NCI-H187 treated with DMSO at 0.1 percent for 48 hours (cell line): ENCODE measurements around the gene TKTL1.
"Not testable (repeated sequence)": the region's sequence is repeated elsewhere in the genome, so short reads cannot be mapped to it uniquely, and the experiment has no call there.

Experiments
- DNase-seq: peaks from one replicate; lab custom pipeline; 2025; lab: John Stamatoyannopoulos, UW

Gene TKTL1, protein sequence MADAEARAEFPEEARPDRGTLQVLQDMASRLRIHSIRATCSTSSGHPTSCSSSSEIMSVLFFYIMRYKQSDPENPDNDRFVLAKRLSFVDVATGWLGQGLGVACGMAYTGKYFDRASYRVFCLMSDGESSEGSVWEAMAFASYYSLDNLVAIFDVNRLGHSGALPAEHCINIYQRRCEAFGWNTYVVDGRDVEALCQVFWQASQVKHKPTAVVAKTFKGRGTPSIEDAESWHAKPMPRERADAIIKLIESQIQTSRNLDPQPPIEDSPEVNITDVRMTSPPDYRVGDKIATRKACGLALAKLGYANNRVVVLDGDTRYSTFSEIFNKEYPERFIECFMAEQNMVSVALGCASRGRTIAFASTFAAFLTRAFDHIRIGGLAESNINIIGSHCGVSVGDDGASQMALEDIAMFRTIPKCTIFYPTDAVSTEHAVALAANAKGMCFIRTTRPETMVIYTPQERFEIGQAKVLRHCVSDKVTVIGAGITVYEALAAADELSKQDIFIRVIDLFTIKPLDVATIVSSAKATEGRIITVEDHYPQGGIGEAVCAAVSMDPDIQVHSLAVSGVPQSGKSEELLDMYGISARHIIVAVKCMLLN

DNA sequence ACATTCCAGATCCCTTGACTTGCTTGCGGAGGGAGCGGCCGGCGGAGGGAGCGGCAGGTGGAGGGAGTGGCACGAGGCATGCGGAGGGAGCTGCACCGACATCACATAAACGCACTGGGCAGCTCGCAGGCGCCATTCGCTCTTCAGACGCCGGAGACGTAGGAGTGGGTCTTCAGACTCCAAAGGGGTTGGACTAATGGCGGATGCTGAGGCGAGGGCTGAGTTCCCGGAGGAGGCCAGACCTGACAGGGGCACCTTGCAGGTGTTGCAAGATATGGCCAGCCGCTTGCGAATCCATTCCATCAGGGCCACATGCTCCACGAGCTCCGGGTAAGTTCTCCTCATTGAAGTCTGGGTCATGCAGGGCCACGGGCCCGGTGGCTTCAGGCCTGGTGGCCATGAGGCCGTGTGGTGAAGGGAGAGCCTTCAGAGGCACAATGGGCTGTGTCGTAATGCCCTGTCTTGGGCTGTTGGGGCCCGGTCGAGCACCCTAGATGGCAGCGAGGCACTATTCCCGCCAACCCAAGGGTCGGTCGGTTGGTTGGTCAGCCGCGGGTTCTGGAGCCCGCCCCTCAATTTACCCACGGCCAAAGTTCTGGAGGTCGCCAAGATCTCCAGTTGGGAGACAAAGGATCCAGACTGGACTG is at the start of gene TKTL1:
Gene TKTL1, plus strand, starts transcription at position 132 of the 647 bp plus-strand sequence. Its CDS starts 65 bp downstream, at position 197.
- no peak for DNase-seq

DNA sequence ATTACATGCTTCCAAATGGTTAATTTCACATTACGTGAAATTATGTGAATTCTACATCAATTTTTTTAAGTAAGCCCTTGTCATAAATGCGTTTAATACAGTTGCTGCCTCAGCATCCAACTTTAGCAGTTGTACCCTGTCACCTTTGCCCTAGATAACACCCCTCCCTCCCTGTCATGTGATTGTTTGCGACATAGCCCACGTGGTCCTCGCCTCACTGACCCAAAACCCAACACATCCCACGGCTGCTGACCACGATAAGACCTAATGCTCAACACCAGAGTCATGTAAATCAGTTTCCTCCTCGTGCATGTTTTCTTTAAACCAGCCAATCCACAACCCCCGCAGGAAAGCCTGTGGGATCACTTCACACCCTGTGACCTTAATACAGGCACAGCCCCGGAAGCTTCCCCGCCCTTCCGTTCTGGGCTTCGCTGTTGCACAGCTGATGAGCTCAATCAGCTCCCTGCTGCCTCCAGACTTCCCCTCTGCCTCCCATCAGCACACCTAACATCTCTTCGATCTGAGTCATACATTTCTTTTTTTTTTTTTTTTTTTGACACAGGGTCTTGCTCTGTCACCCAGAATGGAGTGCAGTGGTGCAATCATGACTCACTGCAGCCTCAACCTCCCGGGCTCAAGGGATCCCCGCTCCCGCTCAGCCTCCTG is 48.1 kb upstream of the TKTL1 start:
- not testable (repeated sequence) for DNase-seq

DNA sequence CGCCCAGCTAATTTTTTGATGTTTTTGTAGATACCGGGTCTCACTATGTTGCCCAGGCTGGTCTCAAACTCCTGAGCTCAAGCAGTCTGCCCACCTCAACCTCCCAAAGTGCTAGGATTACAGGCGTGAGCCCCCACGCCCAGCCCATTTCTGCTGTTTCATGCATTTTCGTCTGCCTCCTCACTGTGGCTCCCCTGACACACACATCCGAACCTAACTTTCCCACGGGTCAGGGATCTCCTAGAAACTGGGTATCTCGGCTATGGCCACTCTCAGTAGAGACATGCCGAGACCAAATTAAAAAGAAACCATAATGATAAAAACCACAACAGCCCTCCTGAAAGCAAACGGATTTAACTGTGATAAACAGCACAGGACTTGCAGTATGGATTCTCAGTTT is 47.5 kb upstream of the TKTL1 start:
- not testable (repeated sequence) for DNase-seq

DNA sequence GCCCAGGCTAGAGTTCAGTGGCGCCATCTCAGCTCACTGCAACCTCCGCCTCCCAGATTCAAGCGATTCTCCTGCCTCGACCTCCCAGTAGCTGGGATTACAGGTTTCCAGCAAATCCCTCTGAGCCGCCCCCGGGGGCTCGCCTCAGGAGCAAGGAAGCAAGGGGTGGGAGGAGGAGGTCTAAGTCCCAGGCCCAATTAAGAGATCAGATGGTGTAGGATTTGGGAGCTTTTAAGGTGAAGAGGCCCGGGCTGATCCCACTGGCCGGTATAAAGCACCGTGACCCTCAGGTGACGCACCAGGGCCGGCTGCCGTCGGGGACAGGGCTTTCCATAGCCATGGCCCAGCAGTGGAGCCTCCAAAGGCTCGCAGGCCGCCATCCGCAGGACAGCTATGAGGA is 38.3 kb upstream of the TKTL1 start, which contains the start of gene OPN1MW3:
Gene OPN1MW3, plus strand, starts transcription at position 301 of the 400 bp plus-strand sequence. Its CDS starts 38 bp downstream, at position 339.
- DNase-seq: not testable (repeated sequence)

DNA sequence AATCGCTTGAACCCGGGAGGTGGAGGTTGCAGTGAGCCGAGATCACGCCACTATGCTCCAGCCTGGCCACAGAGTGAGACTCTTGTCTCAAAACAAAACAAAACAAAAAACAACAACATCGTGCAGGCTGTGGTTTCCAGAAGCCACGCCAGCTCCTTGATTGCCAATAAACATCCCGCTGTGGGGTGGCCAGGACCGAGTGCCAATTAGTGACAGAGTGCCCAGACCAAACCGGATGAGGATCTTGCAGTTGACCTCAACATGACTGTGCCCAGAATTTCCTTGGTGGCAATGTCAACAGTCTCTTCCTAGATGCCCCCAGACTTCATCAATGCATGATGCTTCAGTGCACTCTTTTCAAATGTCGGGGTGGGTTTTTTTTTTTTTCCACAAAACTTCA is 36.9 kb upstream of the TKTL1 start:
- not testable (repeated sequence) for DNase-seq

DNA sequence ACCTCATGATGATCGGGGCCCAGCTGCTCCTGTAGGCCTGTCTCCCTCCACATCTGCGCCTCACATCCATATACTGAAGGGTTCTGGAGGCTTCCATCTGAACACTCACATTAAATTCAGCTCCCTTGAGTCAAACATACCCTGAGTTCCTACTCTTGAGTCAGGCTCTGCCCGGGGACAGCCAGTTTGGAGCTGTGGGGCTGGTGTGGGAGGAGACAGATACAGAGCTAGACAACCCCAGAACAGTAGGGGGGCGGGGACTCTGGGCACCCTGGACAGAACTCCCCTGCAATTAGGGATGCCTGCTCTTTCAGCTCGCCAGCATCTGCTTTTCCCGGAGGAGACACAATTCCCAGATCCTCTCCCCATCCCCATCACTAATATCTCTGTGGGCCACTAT is 32.5 kb upstream of the TKTL1 start:
- not testable (repeated sequence) for DNase-seq

DNA sequence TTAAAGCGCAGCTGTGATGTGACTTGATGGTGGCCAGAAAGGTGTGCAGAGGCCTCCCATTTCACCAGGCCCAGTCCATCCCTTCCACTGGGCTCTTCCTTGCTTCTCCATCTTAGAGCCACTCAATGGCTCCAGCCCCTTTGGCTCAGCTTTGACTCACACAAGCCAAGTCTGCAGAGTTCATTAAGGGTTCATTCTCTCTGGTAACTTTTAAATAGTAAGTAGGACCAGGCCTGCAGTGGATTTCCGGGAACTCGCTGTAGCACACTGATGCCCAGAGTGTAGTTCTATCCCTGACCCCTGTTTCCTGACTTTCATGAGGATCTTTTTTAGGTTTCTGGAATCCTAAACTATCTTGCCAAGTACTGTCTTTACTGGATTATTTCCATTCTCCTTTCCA is 26.4 kb upstream of the TKTL1 start:
- not testable (repeated sequence) for DNase-seq

DNA sequence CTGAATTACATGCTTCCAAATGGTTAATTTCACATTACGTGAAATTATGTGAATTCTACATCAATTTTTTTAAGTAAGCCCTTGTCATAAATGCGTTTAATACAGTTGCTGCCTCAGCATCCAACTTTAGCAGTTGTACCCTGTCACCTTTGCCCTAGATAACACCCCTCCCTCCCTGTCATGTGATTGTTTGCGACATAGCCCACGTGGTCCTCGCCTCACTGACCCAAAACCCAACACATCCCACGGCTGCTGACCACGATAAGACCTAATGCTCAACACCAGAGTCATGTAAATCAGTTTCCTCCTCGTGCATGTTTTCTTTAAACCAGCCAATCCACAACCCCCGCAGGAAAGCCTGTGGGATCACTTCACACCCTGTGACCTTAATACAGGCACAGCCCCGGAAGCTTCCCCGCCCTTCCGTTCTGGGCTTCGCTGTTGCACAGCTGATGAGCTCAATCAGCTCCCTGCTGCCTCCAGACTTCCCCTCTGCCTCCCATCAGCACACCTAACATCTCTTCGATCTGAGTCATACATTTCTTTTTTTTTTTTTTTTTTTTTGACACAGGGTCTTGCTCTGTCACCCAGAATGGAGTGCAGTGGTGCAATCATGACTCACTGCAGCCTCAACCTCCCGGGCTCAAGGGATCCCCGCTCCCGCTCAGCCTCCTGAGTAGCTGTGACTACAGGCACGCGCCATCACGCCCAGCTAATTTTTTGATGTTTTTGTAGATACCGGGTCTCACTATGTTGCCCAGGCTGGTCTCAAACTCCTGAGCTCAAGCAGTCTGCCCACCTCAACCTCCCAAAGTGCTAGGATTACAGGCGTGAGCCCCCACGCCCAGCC is 10.9 kb upstream of the TKTL1 start:
- not testable (repeated sequence) for DNase-seq

DNA sequence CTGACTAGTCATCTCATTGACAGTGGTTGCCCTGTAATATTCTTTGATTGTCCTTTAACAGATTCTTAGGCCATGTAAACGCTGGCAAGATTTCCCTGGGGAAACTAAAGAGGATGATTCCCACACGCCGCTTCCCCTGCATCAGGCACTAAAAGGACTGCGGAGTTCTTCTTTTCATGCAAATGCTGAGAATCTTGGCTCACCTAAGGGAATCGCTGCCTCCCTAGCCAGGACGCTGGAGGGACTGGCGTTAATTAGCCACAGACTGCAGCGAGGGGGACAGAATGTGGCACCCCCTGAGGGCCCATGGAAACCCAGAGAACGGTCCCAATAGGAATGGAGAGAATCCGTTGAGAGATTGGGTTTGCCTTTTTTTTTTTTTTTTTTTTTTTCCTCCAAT is 9.2 kb upstream of the TKTL1 start:
- not testable (repeated sequence) for DNase-seq

DNA sequence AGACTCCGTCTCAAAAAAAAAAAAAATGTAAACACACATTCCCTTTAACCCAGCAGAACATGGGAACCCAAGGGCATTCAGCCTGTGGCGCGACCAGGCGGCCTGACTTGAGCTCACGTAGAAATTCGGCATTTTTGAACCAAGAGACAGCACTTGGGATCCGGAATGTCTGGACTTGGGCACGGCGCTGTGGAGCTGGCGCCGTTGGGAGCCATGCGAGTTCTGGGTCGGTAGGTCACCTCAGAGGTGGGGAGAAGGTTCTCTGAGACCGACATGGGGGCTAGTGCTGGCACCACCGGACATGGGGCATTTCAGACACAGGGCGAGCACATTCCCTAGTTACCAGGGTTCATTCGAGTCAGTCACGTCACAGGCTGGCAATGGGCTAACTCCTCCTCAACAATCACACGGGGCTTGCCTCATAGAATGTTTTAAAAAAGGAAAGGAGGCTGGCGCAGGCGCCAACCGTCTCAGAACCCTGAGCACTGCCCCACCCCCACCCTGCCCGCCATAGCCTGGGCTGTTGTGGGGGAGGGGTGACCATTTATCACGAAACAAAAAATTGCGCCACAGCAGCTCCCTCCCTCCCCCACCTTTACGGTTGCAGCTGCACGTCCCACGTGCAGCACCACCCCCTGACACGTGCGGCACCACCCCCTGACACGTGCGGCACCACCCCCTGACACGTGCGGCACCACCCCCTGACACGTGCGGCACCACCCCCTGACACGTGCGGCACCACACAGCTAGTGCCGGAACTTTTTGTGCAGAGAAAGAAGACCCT is 612 bp upstream of the TKTL1 start, which contains the start of gene TEX28:
Gene TEX28, minus strand, starts transcription at position 334 of the 784 bp plus-strand sequence. CDS start 3,007 bp downstream, outside the sequence.
- no peak for DNase-seq

DNA sequence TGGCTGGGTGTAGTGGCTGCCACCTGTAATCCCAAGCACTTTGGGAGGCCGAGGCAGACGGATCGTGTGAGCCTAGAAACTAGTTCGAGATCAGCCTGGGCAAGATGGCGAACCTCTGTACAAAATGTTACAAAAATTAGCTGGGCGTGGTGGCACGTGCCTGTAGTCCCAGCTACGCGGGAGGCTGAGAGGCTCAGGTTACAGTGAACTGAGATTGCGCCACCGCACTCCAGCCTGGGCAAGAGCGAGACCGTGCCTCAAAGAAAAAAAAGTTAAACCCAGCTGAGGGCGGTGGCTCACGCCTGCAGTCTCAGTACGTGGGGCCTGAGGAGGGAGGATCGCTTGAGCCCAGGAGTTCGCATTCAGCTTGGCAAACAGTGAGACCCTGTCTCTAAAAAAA is 1.1 kb downstream of the TKTL1 start:
- DNase-seq: no peak

DNA sequence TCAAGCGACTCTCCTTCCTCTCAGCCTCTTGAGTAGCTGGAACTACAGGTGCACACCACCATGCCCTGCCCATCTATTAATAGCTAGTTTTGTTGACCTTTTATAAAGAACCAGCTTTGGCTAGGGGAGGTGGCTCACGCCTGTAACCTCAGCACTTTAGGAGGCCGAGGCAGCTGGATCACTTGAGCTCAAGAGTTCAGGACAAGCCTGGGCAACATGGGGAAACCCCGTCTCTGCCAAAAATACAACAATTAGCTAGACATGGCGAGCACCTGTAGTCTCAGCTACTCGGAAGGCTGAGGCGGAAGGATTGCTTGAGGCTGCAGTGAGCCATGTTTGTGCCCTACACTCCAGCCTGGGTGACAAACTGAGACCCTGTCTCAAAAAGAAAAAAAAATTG is 2.7 kb downstream of the TKTL1 start:
- DNase-seq: no peak

DNA sequence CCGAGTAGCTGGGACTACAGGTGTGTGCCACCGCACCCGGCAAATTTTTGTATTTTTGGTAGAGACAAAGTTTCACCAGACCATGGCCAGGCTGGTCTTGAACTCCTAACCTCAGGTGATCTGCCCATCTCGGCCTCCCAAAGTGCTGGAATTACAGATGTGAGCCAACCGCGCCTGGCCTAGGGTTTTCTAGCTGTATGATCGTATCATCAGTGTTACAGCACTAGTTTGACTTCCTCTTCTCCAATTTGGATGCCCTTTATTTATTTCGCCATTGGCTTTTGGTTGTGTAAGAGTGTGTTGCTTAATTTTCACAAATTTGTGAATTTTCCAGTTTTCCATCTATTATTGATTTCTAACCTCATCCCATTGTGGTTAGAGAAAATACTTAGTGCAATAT is 5.2 kb downstream of the TKTL1 start:
- no peak for DNase-seq

DNA sequence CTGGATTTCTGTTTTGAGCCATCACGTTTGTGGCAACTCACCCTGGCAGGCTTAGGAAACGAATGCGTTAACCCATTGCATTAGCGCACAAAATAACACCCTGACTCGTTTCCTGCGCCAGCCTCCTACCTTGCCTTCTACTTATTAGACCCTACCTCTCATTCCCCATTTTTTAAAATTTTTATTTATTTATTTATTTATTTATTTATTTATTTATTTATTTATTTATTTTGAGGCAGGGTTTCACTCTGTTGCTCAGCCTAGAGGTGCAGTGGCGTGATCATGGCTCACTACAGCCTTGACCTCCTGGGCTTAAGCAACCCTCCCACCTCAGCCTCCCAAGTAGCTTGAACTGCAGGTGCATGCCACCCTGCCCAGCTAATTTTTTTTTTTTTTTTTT is 7.4 kb downstream of the TKTL1 start:
- not testable (repeated sequence) for DNase-seq

DNA sequence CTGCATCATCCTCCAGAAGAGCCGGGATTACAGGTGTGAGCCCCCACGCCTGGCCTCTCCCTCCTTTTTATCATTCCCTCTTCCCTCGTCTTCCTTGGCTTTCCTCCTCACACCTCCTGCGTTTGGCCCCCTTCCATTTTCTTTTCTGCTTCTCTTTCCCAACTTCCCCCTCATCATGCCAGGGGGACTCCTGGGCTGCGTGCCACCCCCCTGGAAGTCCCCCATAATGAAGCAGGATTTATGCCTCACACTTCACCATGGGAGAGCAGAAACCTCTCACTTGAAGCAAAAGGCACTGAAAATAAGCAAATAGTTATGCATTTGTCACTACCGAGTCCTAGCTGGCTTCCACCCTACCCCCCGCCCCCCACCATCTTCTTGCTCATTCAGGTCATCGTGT is 7.9 kb downstream of the TKTL1 start:
- DNase-seq: no peak

DNA sequence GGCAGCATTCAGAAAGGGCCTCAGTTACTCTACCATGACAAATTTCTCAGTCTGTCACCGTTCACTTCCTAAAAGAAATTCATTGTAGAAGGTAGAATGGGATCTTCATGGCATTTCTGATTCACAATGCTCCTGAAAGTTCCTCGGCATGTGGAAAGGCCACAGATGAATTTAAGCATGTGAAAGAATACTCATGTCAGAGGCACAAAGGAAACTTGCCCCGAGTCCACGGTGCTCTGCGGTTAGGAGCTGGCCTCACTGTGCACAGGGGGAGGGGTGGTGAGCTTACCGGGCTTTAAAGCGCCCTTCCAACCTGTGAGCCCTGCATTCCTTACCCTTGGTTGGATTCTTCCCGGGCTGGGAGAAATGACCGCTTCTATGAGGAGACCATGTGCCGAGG is 9.3 kb downstream of the TKTL1 start:
- DNase-seq: no peak

DNA sequence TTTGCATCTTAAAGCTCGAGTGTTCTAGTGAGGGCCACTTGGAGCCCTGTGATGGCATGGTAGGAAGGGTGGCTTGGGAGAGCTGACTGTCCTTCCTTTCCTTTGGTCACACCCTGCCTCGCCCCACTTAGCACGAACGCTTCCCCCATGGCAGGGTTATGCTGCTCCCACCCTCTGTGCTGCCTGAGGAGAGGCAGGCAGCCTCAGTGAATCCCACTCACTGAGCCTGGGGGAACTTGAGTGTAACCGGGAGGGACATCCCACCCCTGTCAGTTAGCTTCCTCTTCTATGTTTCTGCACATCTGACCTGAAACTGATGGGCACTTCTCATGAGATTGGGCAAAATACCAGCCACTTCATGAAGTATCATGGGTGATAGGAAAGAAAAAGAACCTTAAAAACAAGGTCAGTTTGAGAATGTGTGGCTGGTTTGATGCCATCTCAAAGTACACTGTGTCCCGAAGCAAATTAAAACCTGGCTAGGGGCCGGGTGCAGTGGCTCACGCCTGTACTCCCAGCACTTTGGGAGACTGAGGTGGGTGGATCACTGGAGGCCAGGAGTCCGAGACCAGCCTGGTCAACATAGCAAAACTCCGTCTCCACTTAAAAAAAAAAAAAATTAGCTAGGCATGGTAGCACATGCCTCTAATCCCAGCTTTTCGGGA is 10.1 kb downstream of the TKTL1 start:
- DNase-seq: no peak

DNA sequence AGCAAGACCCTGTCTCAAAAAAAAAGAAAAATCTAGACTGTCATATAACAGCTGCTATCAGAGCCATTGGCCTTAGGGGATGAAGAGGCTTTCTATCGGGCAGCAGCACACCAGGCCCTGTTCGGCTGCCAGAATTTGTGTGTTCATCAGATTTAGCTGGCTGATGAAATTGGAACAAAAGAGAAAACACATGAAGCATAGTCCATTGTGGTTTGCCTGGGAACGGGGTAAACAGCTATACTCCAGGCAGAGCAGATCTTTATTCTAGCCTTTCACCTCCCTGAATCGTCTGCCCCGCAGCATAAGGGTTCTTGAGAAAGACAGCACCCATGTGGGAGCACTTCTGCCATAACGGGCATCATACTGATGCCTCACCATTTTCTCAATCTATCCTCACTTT is 11.6 kb downstream of the TKTL1 start:
- DNase-seq: no peak

DNA sequence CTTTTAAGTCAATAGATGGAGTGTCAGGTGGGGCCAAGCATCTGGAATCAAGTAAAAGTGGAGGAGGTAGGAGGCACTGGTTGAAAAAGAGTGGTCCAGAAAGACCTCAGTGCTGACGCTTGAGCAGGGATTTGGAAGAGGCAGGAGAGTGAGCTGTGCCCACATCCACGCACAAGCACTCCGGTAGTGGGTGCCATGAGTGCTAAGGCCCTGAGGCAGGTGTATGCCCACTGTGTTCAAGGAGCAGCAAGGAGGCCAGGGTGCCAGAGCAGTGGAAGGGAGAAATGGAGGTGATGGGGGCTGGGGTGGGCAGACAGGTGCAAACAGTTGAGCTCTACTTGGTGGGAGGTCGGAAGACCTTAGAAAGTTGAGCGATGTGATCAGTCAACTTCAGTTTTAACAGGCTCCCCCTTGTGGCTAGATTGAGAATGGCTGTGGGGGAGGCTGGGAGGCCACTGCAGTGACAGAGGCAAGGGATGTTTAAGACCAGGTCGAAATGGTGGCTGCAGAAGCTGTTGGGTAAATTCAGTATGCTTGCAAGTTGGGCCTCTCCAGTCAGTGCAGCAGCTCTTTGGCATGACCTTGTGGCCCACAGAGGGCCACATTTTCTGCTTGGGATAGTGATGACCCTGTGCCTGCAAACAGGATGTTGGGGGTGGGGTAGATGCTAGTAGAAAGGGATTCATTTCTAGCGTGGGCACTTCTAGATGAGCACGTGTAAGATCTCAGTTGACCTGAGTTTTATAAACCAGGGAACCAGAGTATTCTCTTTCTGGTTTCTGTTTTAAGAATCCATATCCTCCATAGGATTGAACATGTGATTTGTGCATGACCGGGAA is 12.7 kb downstream of the TKTL1 start:
- no peak for DNase-seq
